Osteoblast (primary cell): ENCODE measurements around the gene GAD2. TPM values are rescaled to one million over a fixed set of nuclear protein-coding genes. Genes with fewer than 3 reads are reported as not detected.
A peak's percentile ranks its signal among the peaks of the same experiment; 100 is the strongest.

Experiments used
- DNase-seq: peaks from one replicate; pipeline ENCODE4 v3.0.0; 2011; ENCODE audit warnings: low spot score, mixed read lengths; ENCODE audit not compliant: insufficient read length; ENCODE audit errors: missing footprints
- H2AFZ ChIP-seq: 2 replicates; pipeline ENCODE4 v1.6.0; 2011; ENCODE audit warnings: mild to moderate bottlenecking, low read length
- H3K27ac ChIP-seq: 2 replicates; pipeline ENCODE4 v1.5.1; 2011; ENCODE audit warnings: mild to moderate bottlenecking, low read depth, low read length, moderate library complexity
- H3K27me3 ChIP-seq: 2 replicates; pipeline ENCODE4 v1.6.0; 2012; ENCODE audit warnings: mild to moderate bottlenecking, control low read depth, inconsistent platforms, low read length, moderate library complexity; ENCODE audit not compliant: insufficient read depth
- H3K36me3 ChIP-seq: 2 replicates; pipeline ENCODE4 v1.5.1; 2011; ENCODE audit warnings: mild to moderate bottlenecking, low read length, control low read depth, moderate library complexity; ENCODE audit not compliant: insufficient read depth
- H3K4me1 ChIP-seq: 2 replicates; pipeline ENCODE4 v1.5.1; 2011; ENCODE audit warnings: mild to moderate bottlenecking, low read length, control low read depth, moderate library complexity; ENCODE audit not compliant: insufficient read depth
- H3K4me2 ChIP-seq: 2 replicates; pipeline ENCODE4 v1.6.0; 2011; ENCODE audit warnings: mild to moderate bottlenecking, low read length; ENCODE audit not compliant: insufficient read depth
- H3K4me3 ChIP-seq: fragments of 200-600 bp; sonication (generic); 3 replicates; pipeline ENCODE4 v1.5.1; 2012; ENCODE audit warnings: mild to moderate bottlenecking, low read length, inconsistent platforms; ENCODE audit not compliant: insufficient read depth
- H3K79me2 ChIP-seq: 2 replicates; pipeline ENCODE4 v1.6.0; 2012; ENCODE audit warnings: mild to moderate bottlenecking, low read length, control low read depth, inconsistent platforms; ENCODE audit not compliant: insufficient read depth
- H3K9me3 ChIP-seq: 2 replicates; pipeline ENCODE4 v1.5.1; 2011; ENCODE audit warnings: low read depth, low read length, control low read depth
- H4K20me1 ChIP-seq: 2 replicates; pipeline ENCODE4 v1.6.0; 2012; ENCODE audit warnings: mild to moderate bottlenecking, low read length, control low read depth; ENCODE audit not compliant: insufficient read depth
- CTCF ChIP-seq: IDR thresholded peaks from 2 replicates; pipeline ENCODE4 v1.5.1; 2011; ENCODE audit warnings: mild to moderate bottlenecking, low read depth, low read length, moderate library complexity; ENCODE audit errors: extremely low read depth
- total RNA-seq: library from RNA; depleted of rRNA; stranded (reverse); fragments of >200 nt; gene quantifications from 2 replicates; pipeline ENCODE4 v1.2.3, GENCODE V29; 2012

Gene GAD2
- total RNA-seq = not detected in 2 replicates

DNA sequence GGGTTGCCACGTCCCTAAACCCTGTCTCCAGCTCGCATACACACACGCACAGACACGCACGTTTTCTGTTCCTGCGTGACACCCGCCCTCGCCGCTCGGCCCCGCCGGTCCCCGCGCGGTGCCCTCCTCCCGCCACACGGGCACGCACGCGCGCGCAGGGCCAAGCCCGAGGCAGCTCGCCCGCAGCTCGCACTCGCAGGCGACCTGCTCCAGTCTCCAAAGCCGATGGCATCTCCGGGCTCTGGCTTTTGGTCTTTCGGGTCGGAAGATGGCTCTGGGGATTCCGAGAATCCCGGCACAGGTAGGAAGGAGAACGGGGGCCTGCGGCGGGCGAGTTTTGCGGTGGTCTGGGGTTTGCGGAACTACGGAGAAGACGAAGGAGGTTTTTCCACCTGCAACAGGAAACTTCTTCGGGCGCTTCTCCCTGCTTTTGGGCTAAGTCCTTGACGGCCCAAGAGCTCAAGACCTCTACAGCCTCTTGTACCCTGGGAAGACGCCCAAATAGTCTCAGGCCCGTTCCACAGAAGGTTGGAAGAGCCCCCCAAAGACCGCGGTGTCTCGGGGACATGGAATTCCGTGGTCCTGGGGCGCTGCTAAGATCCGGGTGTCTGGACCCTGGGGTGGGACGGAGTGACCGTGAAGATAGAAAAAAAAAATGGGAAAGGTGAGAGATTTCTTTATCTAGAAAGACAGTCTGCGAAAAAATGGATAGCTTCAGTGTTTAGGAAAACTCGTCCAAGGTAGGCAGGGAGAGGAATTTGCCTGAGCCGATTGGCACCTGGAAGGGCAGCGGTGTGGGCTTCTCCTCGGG is at the start of gene GAD2:
Gene GAD2, plus strand, starts transcription at position 190 of the 811 bp plus-strand sequence. Its CDS starts 36 bp downstream, at position 226.
- H3K27ac ChIP-seq = no peak within 1 kb of the TSS
- H3K4me2 ChIP-seq = peak within 1 kb of the TSS; percentile 13
- peaks cover 53% of the 10 kb centered on the region for H3K27me3 ChIP-seq
- no peak within 1 kb of the TSS for H3K4me3 ChIP-seq
- H3K4me1 ChIP-seq = no peaks in the 10 kb centered on the region
- no peaks in the 10 kb centered on the region for H3K9me3 ChIP-seq
- no peaks in the 10 kb centered on the region for H4K20me1 ChIP-seq
- no peak for DNase-seq
- no peak within 1 kb of the TSS for H2AFZ ChIP-seq
- H3K36me3 ChIP-seq = no peaks in the 10 kb centered on the region
- H3K79me2 ChIP-seq = no peaks in the 10 kb centered on the region
- TF ChIP-seq CTCF = no peak

GRCh38 chr10:26169466-26169865 is 47.1 kb upstream of the GAD2 start:
- Histone ChIP-seq H3K4me1 (no peaks in the 10 kb centered on the region), H3K36me3 (no peaks in the 10 kb centered on the region), H4K20me1 (no peaks in the 10 kb centered on the region), H3K79me2 (no peaks in the 10 kb centered on the region), H2AFZ (no peak overlapping the region), H3K4me2 (no peak overlapping the region), H3K27ac (no peak overlapping the region), H3K27me3 (no peaks in the 10 kb centered on the region), H3K9me3 (no peaks in the 10 kb centered on the region), H3K4me3 (no peak overlapping the region)
- TF ChIP-seq CTCF = no peak
- DNase-seq = no peak

DNA sequence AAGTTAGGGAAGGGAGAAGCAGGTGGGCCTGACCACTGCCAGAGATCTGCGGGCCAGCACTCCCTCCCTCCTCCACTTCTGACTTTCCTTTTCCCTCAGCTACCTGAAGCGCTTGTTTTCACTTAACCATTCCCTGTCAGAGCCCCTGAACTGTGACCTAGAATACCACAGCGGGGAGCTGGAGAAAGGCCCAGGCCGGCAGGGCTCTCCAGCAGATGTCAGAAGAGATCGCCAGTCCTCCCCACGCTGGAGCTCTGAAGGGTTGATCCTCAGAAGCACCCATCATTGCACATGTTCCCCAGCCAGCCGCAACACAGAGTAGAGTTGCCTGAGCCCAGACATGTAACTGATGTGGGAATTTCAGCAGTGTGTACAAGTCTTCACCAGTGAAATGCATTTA is 44.4 kb upstream of the GAD2 start:
- no peak for TF ChIP-seq CTCF

GRCh38 chr10:26173837-26174236 is 42.7 kb upstream of the GAD2 start:
- no peak for TF ChIP-seq CTCF
- Histone ChIP-seq H3K27ac (no peak overlapping the region), H3K4me3 (no peak overlapping the region), H3K9me3 (no peaks in the 10 kb centered on the region), H3K79me2 (no peaks in the 10 kb centered on the region), H4K20me1 (no peaks in the 10 kb centered on the region), H3K36me3 (no peaks in the 10 kb centered on the region), H2AFZ (no peak overlapping the region), H3K4me1 (no peaks in the 10 kb centered on the region), H3K4me2 (no peak overlapping the region), H3K27me3 (no peaks in the 10 kb centered on the region)
- no peak for DNase-seq

More for the DNA sequence above, 44.4 kb upstream of the GAD2 start:
- Histone ChIP-seq H3K27ac (no peak overlapping the region), H3K36me3 (no peaks in the 10 kb centered on the region), H3K27me3 (no peaks in the 10 kb centered on the region), H3K79me2 (no peaks in the 10 kb centered on the region), H3K4me1 (no peaks in the 10 kb centered on the region), H2AFZ (no peak overlapping the region), H3K4me2 (no peak overlapping the region), H3K4me3 (no peak overlapping the region), H3K9me3 (no peaks in the 10 kb centered on the region), H4K20me1 (no peaks in the 10 kb centered on the region)
- no peak for DNase-seq
